Measurements from ENCODE around the gene PDGFD.

Gene PDGFD

GRCh38 chr11:104127828-104128227 is 36.1 kb downstream of the PDGFD start:
- Histone ChIP-seq H3K4me2 (no peak overlapping the region), H2AFZ (ENCODE audit: low read depth) (no peak overlapping the region), H3K27me3 (ENCODE audit: insufficient read depth, low read depth) (no peaks in the 10 kb centered on the region), H3K4me3 (IDR thresholded peaks at IDR 0.05; ENCODE audit: insufficient read depth, low read depth, low read length) (no peak overlapping the region), H3K4me1 (ENCODE audit: low read depth, poor library complexity, severe bottlenecking) (no peaks in the 10 kb centered on the region), H3K9ac (no peak overlapping the region), H3K27ac (no peak overlapping the region), H4K20me1 (ENCODE audit: insufficient read depth) (no peaks in the 10 kb centered on the region), H3K36me3 (ENCODE audit: insufficient read depth) (no peaks in the 10 kb centered on the region), H3K79me2 (ENCODE audit: insufficient read depth, low read depth) (no peaks in the 10 kb centered on the region)
- no peak for TF ChIP-seq CTCF (conservative IDR thresholded peaks at IDR 0.05; ENCODE audit: low read depth, low read length)

DNA sequence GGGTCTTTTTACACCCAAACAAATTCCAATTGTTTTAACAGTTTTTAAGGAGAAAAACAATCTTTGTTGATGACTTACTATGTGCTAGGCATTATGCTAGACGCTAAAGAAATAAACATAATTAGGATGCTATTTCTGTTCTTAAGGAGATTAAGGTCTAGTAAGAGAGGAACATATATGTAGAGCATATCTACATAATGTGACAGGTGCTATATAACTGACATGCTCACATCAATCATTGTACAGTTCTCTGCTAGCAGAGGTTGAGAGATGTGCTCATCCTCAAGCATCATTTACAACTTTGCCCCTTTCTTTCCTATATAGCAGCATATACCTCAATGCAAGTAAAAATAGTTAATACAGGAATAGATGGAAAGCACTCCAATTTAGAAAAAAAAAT is 37.5 kb downstream of the PDGFD start:
- no peak for TF ChIP-seq CTCF (conservative IDR thresholded peaks at IDR 0.05; ENCODE audit: low read depth, low read length)
- no peaks in the 10 kb centered on the region for H4K20me1 ChIP-seq (ENCODE audit: insufficient read depth)
- no peaks in the 10 kb centered on the region for H3K79me2 ChIP-seq (ENCODE audit: insufficient read depth, low read depth)
- no peak overlapping the region for H3K4me3 ChIP-seq (IDR thresholded peaks at IDR 0.05; ENCODE audit: insufficient read depth, low read depth, low read length)
- no peak overlapping the region for H3K4me2 ChIP-seq
- H3K27me3 ChIP-seq (ENCODE audit: insufficient read depth, low read depth): no peaks in the 10 kb centered on the region
- no peak overlapping the region for H2AFZ ChIP-seq (ENCODE audit: low read depth)
- no peaks in the 10 kb centered on the region for H3K4me1 ChIP-seq (ENCODE audit: low read depth, poor library complexity, severe bottlenecking)
- no peak overlapping the region for H3K27ac ChIP-seq
- no peak overlapping the region for H3K9ac ChIP-seq
- no peaks in the 10 kb centered on the region for H3K36me3 ChIP-seq (ENCODE audit: insufficient read depth)

GRCh38 chr11:104124979-104125378 is 39.0 kb downstream of the PDGFD start:
- Histone ChIP-seq H3K36me3 (ENCODE audit: insufficient read depth) (no peaks in the 10 kb centered on the region), H3K4me1 (ENCODE audit: low read depth, poor library complexity, severe bottlenecking) (no peaks in the 10 kb centered on the region), H3K4me2 (no peak overlapping the region), H2AFZ (ENCODE audit: low read depth) (no peak overlapping the region), H3K27me3 (ENCODE audit: insufficient read depth, low read depth) (no peaks in the 10 kb centered on the region), H3K4me3 (IDR thresholded peaks at IDR 0.05; ENCODE audit: insufficient read depth, low read depth, low read length) (no peak overlapping the region), H3K9ac (no peak overlapping the region), H3K27ac (no peak overlapping the region), H3K79me2 (ENCODE audit: insufficient read depth, low read depth) (no peaks in the 10 kb centered on the region), H4K20me1 (ENCODE audit: insufficient read depth) (no peaks in the 10 kb centered on the region)
- no peak for TF ChIP-seq CTCF (conservative IDR thresholded peaks at IDR 0.05; ENCODE audit: low read depth, low read length)

DNA sequence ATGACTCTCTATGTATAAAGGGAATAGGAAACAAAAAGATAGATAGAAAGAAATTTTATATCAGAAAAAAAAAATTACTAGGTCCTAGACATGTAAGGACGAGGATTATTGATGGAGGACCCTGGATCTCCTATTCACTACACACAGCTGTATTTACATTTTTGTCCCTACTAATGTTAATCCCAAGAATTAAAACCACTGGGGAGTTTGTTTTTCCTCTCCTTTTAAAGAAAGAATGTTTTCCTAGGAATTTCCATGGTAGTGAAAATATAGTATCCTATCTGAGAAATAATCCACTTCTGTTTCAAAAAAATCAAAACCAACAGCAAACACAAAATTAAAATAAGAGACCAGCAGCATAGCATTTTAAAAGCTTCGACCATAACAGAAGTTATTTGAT is 41.1 kb downstream of the PDGFD start:
- no peaks in the 10 kb centered on the region for H3K79me2 ChIP-seq (ENCODE audit: insufficient read depth, low read depth)
- H2AFZ ChIP-seq (ENCODE audit: low read depth): no peak overlapping the region
- H3K36me3 ChIP-seq (ENCODE audit: insufficient read depth): no peaks in the 10 kb centered on the region
- no peaks in the 10 kb centered on the region for H3K4me1 ChIP-seq (ENCODE audit: low read depth, poor library complexity, severe bottlenecking)
- no peak overlapping the region for H3K4me3 ChIP-seq (IDR thresholded peaks at IDR 0.05; ENCODE audit: insufficient read depth, low read depth, low read length)
- no peak overlapping the region for H3K9ac ChIP-seq
- H3K27me3 ChIP-seq (ENCODE audit: insufficient read depth, low read depth): no peaks in the 10 kb centered on the region
- no peak overlapping the region for H3K27ac ChIP-seq
- H3K4me2 ChIP-seq: no peak overlapping the region
- TF ChIP-seq CTCF (conservative IDR thresholded peaks at IDR 0.05; ENCODE audit: low read depth, low read length): no peak
- no peaks in the 10 kb centered on the region for H4K20me1 ChIP-seq (ENCODE audit: insufficient read depth)
